Osteocyte (in vitro differentiated cells): ENCODE measurements around the gene IDH2. TPM values are rescaled to one million over a fixed set of nuclear protein-coding genes. Genes with fewer than 3 reads are reported as not detected.

Experiments used
- DNase-seq: peaks from one replicate; pipeline ENCODE4 v3.0.0; 2021; ENCODE audit warnings: mixed read lengths; ENCODE audit not compliant: unreplicated experiment; ENCODE audit errors: extremely low spot score
- H3K27ac Mint-ChIP-seq: one replicate; pipeline ENCODE4 v1.8.0; 2021; ENCODE audit warnings: mild to moderate bottlenecking, mixed read lengths; ENCODE audit not compliant: unreplicated experiment
- H3K27me3 Mint-ChIP-seq: one replicate; pipeline ENCODE4 v1.8.0; 2021; ENCODE audit warnings: mixed read lengths; ENCODE audit not compliant: unreplicated experiment
- H3K36me3 Mint-ChIP-seq: one replicate; pipeline ENCODE4 v1.8.0; 2021; ENCODE audit warnings: mixed read lengths; ENCODE audit not compliant: unreplicated experiment
- H3K4me1 Mint-ChIP-seq: one replicate; pipeline ENCODE4 v1.8.0; 2021; ENCODE audit warnings: mixed read lengths; ENCODE audit not compliant: unreplicated experiment
- H3K4me3 Mint-ChIP-seq: one replicate; pipeline ENCODE4 v1.8.0; 2021; ENCODE audit warnings: mild to moderate bottlenecking, moderate library complexity, mixed read lengths; ENCODE audit not compliant: unreplicated experiment
- H3K9me3 Mint-ChIP-seq: one replicate; pipeline ENCODE4 v1.8.0; 2021; ENCODE audit warnings: mixed read lengths; ENCODE audit not compliant: unreplicated experiment
- CTCF ChIP-seq: fragments of 200-600 bp; sonication (generic); IDR thresholded peaks from 2 replicates; pipeline ENCODE4 v1.5.0; 2021; ENCODE audit warnings: antibody characterized with exemption, mild to moderate bottlenecking, moderate library complexity
- total RNA-seq: library from RNA; stranded (reverse); gene quantifications from 2 replicates; pipeline ENCODE4 v1.2.1, GENCODE V29; 2021

IDH2 gene
- total RNA-seq, 1 donor from 2014 or later = 93.0 TPM

- Mint-ChIP-seq H3K27ac (no peak overlapping the region), H3K36me3 (no peaks in the 10 kb centered on the region), H3K4me3 (no peak overlapping the region), H3K4me1 (peaks cover 50% of the 10 kb centered on the region), H3K9me3 (no peaks in the 10 kb centered on the region), H3K27me3 (no peaks in the 10 kb centered on the region)
- no peak for DNase-seq
- no peak for TF ChIP-seq CTCF
Measured at GRCh38 chr15:90038632-90039095, 63.6 kb downstream of the IDH2 start.

- no peaks in the 10 kb centered on the region for H3K36me3 Mint-ChIP-seq
- DNase-seq = no peak
- no peaks in the 10 kb centered on the region for H3K27me3 Mint-ChIP-seq
- no peak for TF ChIP-seq CTCF
- H3K4me1 Mint-ChIP-seq = peaks cover 52% of the 10 kb centered on the region
- peak overlapping the region; percentile 69 for H3K27ac Mint-ChIP-seq
- no peak overlapping the region for H3K4me3 Mint-ChIP-seq
- H3K9me3 Mint-ChIP-seq = no peaks in the 10 kb centered on the region
Measured at GRCh38 chr15:90037961-90038631, 64.2 kb downstream of the IDH2 start.

- Mint-ChIP-seq H3K27me3 (no peaks in the 10 kb centered on the region), H3K4me1 (peaks cover 57% of the 10 kb centered on the region), H3K4me3 (no peak overlapping the region), H3K9me3 (no peaks in the 10 kb centered on the region), H3K27ac (peak overlapping the region; percentile 69), H3K36me3 (no peaks in the 10 kb centered on the region)
- no peak for DNase-seq
- TF ChIP-seq CTCF = no peak
Measured at GRCh38 chr15:90037511-90037860, 64.8 kb downstream of the IDH2 start.

GRCh38 chr15:90036806-90037510, 65.3 kb downstream of the IDH2 start:
- Mint-ChIP-seq H3K36me3 (no peaks in the 10 kb centered on the region), H3K4me3 (no peak overlapping the region), H3K27me3 (no peaks in the 10 kb centered on the region), H3K9me3 (no peaks in the 10 kb centered on the region), H3K27ac (peak overlapping the region; percentile 69), H3K4me1 (peaks cover 61% of the 10 kb centered on the region)
- TF ChIP-seq CTCF = no peak
- DNase-seq = no peak

GRCh38 chr15:90036343-90036742, 65.9 kb downstream of the IDH2 start:
- Mint-ChIP-seq H3K36me3 (no peaks in the 10 kb centered on the region), H3K27ac (peak overlapping the region; percentile 87), H3K4me1 (peaks cover 68% of the 10 kb centered on the region), H3K27me3 (no peaks in the 10 kb centered on the region), H3K9me3 (no peaks in the 10 kb centered on the region), H3K4me3 (no peak overlapping the region)
- no peak for DNase-seq
- no peak for TF ChIP-seq CTCF
